HepG2 (cell line): ENCODE data around the gene WWC2. TPM values are rescaled to one million over a fixed set of nuclear protein-coding genes. Genes with fewer than 3 reads are reported as not detected.

ENCODE experiments used
- ATF1 ChIP-seq: IDR thresholded peaks from 2 replicates; pipeline ENCODE4 v1.6.1; 2016; ENCODE audit warnings: mild to moderate bottlenecking, control low read depth
- CREM ChIP-seq, 2 experiments: sonication (generic) in 1 of 2; formaldehyde crosslinking in 1 of 2; IDR thresholded peaks; 2 replicates each; pipeline versions ENCODE4 v1.4.0 to v1.6.1; 2016 to 2020; ENCODE audit warnings: antibody characterized with exemption in 1 of 2, mild to moderate bottlenecking in 1 of 2, missing genetic modification reagents in 1 of 2
- EHMT2 ChIP-seq: fragments of 200-600 bp; sonication (generic); IDR thresholded peaks from 2 replicates; pipeline ENCODE4 v1.7.0; 2017; ENCODE audit warnings: antibody characterized with exemption, low read depth, low read length, borderline replicate concordance
- KAT8 ChIP-seq: IDR thresholded peaks from 2 replicates; pipeline ENCODE4 v1.6.1; 2016; ENCODE audit warnings: missing genetic modification reagents, missing compliant biosample characterization
- KMT2A ChIP-seq: sonication (generic); formaldehyde crosslinking; IDR thresholded peaks from 2 replicates; pipeline ENCODE4 v1.4.0; 2020; ENCODE audit warnings: missing genetic modification reagents
- MED1 ChIP-seq: sonication (generic); formaldehyde crosslinking; IDR thresholded peaks from 2 replicates; pipeline ENCODE4 v1.4.0; 2020; ENCODE audit warnings: missing genetic modification reagents
- MEIS2 ChIP-seq: sonication (generic); formaldehyde crosslinking; IDR thresholded peaks from 2 replicates; pipeline ENCODE4 v1.9.0; 2021; ENCODE audit warnings: mild to moderate bottlenecking, missing genetic modification reagents
- MXI1 ChIP-seq: IDR thresholded peaks from 3 replicates; pipeline ENCODE4 v1.6.1; 2012; ENCODE audit warnings: low read depth, low read length, inconsistent platforms, borderline replicate concordance
- PHF21A ChIP-seq: sonication (generic); formaldehyde crosslinking; IDR thresholded peaks from 2 replicates; pipeline ENCODE4 v1.5.0; 2020; ENCODE audit warnings: mild to moderate bottlenecking, missing genetic modification reagents
- RXRB ChIP-seq: IDR thresholded peaks from 2 replicates; pipeline ENCODE4 v1.6.1; 2016; ENCODE audit warnings: borderline replicate concordance, missing genetic modification reagents, missing compliant biosample characterization
- SMAD3 ChIP-seq: sonication (generic); formaldehyde crosslinking; IDR thresholded peaks from 2 replicates; pipeline ENCODE4 v1.4.0; 2020; ENCODE audit warnings: missing genetic modification reagents
- TBX2 ChIP-seq: sonication (generic); formaldehyde crosslinking; IDR thresholded peaks from 2 replicates; pipeline ENCODE4 v1.5.0; 2020; ENCODE audit warnings: missing genetic modification reagents, mild to moderate bottlenecking, borderline replicate concordance
- ZBTB1 ChIP-seq: sonication (generic); formaldehyde crosslinking; IDR thresholded peaks from 2 replicates; pipeline ENCODE4 v1.4.0; 2020; ENCODE audit warnings: missing genetic modification reagents, borderline replicate concordance
- ZC3H13 ChIP-seq: sonication (generic); formaldehyde crosslinking; IDR thresholded peaks from 2 replicates; pipeline ENCODE4 v1.8.1; 2023; ENCODE audit warnings: mild to moderate bottlenecking, missing genetic modification reagents, moderate library complexity
- ZFY ChIP-seq: sonication (generic); formaldehyde crosslinking; IDR thresholded peaks from 2 replicates; pipeline ENCODE4 v1.4.0; 2020; ENCODE audit warnings: missing genetic modification reagents
- ZNF530 ChIP-seq: sonication (generic); formaldehyde crosslinking; IDR thresholded peaks from 2 replicates; pipeline ENCODE4 v1.5.0; 2020; ENCODE audit warnings: low read depth, mild to moderate bottlenecking, missing genetic modification reagents
- ZNF792 ChIP-seq: IDR thresholded peaks from 2 replicates; pipeline ENCODE4 v1.6.1; 2016
- polyA plus RNA-seq, 8 experiments: library from polyadenylated mRNA; depleted of rRNA in 3 of 8; stranded (reverse) in 7 of 8; unstranded in 1 of 8; fragments of >200 nt; fragmentation: Illumina TruSeq in 4 of 8; extraction: Trizol in 4 of 8; gene quantifications; 2 replicates each; pipeline versions ENCODE4 v1.2.1 to v1.2.3, GENCODE V29; 2011 to 2016; ENCODE audit warnings: low read depth in 4 of 8, missing spikeins in 1 of 8, mixed read lengths in 1 of 8; ENCODE audit not compliant: insufficient read depth in 1 of 8
- total RNA-seq, 5 experiments: library from RNA; depleted of rRNA; stranded (reverse); fragments of >200 nt; fragmentation: Illumina TruSeq; extraction: Trizol; gene quantifications; 2 replicates each; pipeline ENCODE4 v1.2.3, GENCODE V29; 2016; ENCODE audit warnings: low read depth in 1 of 5
- TF ChIP-seq, protein P1 (sequence below): sonication (generic); formaldehyde crosslinking; IDR thresholded peaks from 2 replicates; pipeline ENCODE4 v1.4.0; 2020; ENCODE audit warnings: missing genetic modification reagents
- TF ChIP-seq, protein P2 (sequence below): sonication (generic); formaldehyde crosslinking; IDR thresholded peaks from 2 replicates; pipeline ENCODE4 v1.4.0; 2020; ENCODE audit warnings: low read depth, mild to moderate bottlenecking, missing genetic modification reagents
- TF ChIP-seq, protein P3 (sequence below): IDR thresholded peaks from 2 replicates; pipeline ENCODE4 v1.6.1; 2018; ENCODE audit warnings: missing genetic modification reagents, mild to moderate bottlenecking, missing compliant biosample characterization
- TF ChIP-seq, protein P4 (sequence below): sonication (generic); formaldehyde crosslinking; IDR thresholded peaks from 2 replicates; pipeline ENCODE4 v1.9.0; 2021; ENCODE audit warnings: mild to moderate bottlenecking, missing genetic modification reagents

WWC2 gene
- total and polyA plus RNA-seq, 2 of the 13 experiments (the other 11 are each of a cell fraction or from before 2014, with no cell fraction given) = 40.0 to 50.1 TPM

DNA sequence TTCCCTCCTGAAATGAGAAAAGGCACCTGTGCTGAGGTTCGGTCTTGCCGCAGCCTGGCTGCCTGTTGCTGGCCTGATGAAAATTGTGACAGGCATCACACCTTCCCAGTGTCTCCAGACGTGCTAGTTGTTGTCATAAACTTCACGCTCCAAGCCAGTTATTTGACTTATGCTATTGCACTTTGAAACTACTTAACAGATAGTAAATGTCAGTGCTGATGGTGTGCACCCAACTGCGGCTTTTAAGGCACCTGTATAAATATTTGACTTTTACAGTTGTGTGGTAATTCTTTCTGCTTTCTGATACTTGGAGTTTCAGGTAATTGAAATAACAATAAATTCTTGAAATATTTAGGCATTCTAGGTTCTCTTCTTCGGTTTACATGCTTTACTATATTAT, 1.8 kb downstream of the WWC2 start (continued):
- TF ChIP-seq MXI1 = peak; percentile 45; the same call in 1 of the 3 replicates
- peak; percentile 59; the same call in 1 of the 2 replicates for TF ChIP-seq PHF21A (CRISPR knock-in tag)
- no peak for TF ChIP-seq ZC3H13 (CRISPR knock-in tag)
- TF ChIP-seq SMAD3 (CRISPR knock-in tag) = 0 out of 2 replicates have a peak, but pooled peaks have one; percentile 49
- peak; percentile 36; the same call in 1 of the 2 replicates for TF ChIP-seq RXRB (CRISPR knock-in tag)
- peak; percentile 68 for TF ChIP-seq CREM (IDR thresholded peaks at IDR 0.05)
- no peak for TF ChIP-seq CREM (CRISPR knock-in tag; IDR thresholded peaks at IDR 0.05)
- TF ChIP-seq, protein P1, sequence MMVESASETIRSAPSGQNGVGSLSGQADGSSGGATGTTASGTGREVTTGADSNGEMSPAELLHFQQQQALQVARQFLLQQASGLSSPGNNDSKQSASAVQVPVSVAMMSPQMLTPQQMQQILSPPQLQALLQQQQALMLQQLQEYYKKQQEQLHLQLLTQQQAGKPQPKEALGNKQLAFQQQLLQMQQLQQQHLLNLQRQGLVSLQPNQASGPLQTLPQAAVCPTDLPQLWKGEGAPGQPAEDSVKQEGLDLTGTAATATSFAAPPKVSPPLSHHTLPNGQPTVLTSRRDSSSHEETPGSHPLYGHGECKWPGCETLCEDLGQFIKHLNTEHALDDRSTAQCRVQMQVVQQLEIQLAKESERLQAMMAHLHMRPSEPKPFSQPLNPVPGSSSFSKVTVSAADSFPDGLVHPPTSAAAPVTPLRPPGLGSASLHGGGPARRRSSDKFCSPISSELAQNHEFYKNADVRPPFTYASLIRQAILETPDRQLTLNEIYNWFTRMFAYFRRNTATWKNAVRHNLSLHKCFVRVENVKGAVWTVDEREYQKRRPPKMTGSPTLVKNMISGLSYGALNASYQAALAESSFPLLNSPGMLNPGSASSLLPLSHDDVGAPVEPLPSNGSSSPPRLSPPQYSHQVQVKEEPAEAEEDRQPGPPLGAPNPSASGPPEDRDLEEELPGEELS = peak; percentile 89
- 0 out of 2 replicates have a peak, but pooled peaks have one; percentile 26 for TF ChIP-seq ZNF792 (CRISPR knock-in tag)
- TF ChIP-seq EHMT2 = no peak
- no peak for TF ChIP-seq ZBTB1 (CRISPR knock-in tag)
- TF ChIP-seq, protein P2, sequence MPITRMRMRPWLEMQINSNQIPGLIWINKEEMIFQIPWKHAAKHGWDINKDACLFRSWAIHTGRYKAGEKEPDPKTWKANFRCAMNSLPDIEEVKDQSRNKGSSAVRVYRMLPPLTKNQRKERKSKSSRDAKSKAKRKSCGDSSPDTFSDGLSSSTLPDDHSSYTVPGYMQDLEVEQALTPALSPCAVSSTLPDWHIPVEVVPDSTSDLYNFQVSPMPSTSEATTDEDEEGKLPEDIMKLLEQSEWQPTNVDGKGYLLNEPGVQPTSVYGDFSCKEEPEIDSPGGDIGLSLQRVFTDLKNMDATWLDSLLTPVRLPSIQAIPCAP (CRISPR knock-in tag) = no peak
- TF ChIP-seq MEIS2 (CRISPR knock-in tag) = peak; percentile 61; the same call in 1 of the 2 replicates
- TF ChIP-seq ATF1 (CRISPR knock-in tag) = 0 out of 2 replicates have a peak, but pooled peaks have one; percentile 27
- peak; percentile 57; the same call in 1 of the 2 replicates for TF ChIP-seq KMT2A
- TF ChIP-seq ZFY (CRISPR knock-in tag) = 0 out of 2 replicates have a peak, but pooled peaks have one; percentile 29
- TF ChIP-seq ZNF530 (CRISPR knock-in tag) = no peak
- TF ChIP-seq, protein P3, sequence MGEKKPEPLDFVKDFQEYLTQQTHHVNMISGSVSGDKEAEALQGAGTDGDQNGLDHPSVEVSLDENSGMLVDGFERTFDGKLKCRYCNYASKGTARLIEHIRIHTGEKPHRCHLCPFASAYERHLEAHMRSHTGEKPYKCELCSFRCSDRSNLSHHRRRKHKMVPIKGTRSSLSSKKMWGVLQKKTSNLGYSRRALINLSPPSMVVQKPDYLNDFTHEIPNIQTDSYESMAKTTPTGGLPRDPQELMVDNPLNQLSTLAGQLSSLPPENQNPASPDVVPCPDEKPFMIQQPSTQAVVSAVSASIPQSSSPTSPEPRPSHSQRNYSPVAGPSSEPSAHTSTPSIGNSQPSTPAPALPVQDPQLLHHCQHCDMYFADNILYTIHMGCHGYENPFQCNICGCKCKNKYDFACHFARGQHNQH (CRISPR knock-in tag) = peak; percentile 31; the same call in 1 of the 2 replicates
- TF ChIP-seq MED1 (CRISPR knock-in tag) = peak; percentile 57
- TF ChIP-seq TBX2 (CRISPR knock-in tag) = peak; percentile 95
- peak; percentile 43; the same call in 1 of the 2 replicates for TF ChIP-seq KAT8 (CRISPR knock-in tag)
- TF ChIP-seq, protein P4, sequence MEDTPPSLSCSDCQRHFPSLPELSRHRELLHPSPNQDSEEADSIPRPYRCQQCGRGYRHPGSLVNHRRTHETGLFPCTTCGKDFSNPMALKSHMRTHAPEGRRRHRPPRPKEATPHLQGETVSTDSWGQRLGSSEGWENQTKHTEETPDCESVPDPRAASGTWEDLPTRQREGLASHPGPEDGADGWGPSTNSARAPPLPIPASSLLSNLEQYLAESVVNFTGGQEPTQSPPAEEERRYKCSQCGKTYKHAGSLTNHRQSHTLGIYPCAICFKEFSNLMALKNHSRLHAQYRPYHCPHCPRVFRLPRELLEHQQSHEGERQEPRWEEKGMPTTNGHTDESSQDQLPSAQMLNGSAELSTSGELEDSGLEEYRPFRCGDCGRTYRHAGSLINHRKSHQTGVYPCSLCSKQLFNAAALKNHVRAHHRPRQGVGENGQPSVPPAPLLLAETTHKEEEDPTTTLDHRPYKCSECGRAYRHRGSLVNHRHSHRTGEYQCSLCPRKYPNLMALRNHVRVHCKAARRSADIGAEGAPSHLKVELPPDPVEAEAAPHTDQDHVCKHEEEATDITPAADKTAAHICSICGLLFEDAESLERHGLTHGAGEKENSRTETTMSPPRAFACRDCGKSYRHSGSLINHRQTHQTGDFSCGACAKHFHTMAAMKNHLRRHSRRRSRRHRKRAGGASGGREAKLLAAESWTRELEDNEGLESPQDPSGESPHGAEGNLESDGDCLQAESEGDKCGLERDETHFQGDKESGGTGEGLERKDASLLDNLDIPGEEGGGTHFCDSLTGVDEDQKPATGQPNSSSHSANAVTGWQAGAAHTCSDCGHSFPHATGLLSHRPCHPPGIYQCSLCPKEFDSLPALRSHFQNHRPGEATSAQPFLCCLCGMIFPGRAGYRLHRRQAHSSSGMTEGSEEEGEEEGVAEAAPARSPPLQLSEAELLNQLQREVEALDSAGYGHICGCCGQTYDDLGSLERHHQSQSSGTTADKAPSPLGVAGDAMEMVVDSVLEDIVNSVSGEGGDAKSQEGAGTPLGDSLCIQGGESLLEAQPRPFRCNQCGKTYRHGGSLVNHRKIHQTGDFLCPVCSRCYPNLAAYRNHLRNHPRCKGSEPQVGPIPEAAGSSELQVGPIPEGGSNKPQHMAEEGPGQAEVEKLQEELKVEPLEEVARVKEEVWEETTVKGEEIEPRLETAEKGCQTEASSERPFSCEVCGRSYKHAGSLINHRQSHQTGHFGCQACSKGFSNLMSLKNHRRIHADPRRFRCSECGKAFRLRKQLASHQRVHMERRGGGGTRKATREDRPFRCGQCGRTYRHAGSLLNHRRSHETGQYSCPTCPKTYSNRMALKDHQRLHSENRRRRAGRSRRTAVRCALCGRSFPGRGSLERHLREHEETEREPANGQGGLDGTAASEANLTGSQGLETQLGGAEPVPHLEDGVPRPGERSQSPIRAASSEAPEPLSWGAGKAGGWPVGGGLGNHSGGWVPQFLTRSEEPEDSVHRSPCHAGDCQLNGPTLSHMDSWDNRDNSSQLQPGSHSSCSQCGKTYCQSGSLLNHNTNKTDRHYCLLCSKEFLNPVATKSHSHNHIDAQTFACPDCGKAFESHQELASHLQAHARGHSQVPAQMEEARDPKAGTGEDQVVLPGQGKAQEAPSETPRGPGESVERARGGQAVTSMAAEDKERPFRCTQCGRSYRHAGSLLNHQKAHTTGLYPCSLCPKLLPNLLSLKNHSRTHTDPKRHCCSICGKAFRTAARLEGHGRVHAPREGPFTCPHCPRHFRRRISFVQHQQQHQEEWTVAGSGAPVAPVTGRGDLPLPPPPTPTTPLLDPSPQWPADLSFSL = peak; percentile 52; the same call in 1 of the 2 replicates
